Liver (tissue), 9 donors: Measurements from ENCODE around the gene RNH1. TPM values are rescaled to one million over a fixed set of nuclear protein-coding genes. Genes with fewer than 3 reads are reported as not detected.

Experiments
- DNase-seq: peaks from one replicate; pipeline ENCODE4 v3.0.0-alpha.2; 2017; ENCODE audit warnings: low spot score
- H3K27ac ChIP-seq, 2 donors: one replicate each; pipeline ENCODE4 v1.7.0; 2013; ENCODE audit warnings: inconsistent platforms in 2 of 2, low read length in 2 of 2, control low read depth in 1 of 2, low read depth in 1 of 2, mild to moderate bottlenecking in 1 of 2
- H3K27me3 ChIP-seq, 4 donors: one replicate each; pipeline versions ENCODE4 v1.6.1 to v1.7.0; 2013; ENCODE audit warnings: low read length in 3 of 4, inconsistent platforms in 1 of 4, mild to moderate bottlenecking in 1 of 4, moderate library complexity in 1 of 4; ENCODE audit not compliant: control insufficient read depth in 4 of 4, insufficient read depth in 4 of 4
- H3K36me3 ChIP-seq, 4 donors: one replicate each; pipeline versions ENCODE4 v1.6.1 to v1.7.0; 2013; ENCODE audit warnings: low read length in 3 of 4, mild to moderate bottlenecking in 3 of 4, low read depth in 1 of 4, moderate library complexity in 1 of 4; ENCODE audit not compliant: control insufficient read depth in 4 of 4, insufficient read depth in 3 of 4
- H3K4me1 ChIP-seq, 4 donors: one replicate each; pipeline versions ENCODE4 v1.6.1 to v1.7.0; 2013; ENCODE audit warnings: low read length in 3 of 4, mild to moderate bottlenecking in 3 of 4, moderate library complexity in 1 of 4; ENCODE audit not compliant: control insufficient read depth in 4 of 4, insufficient read depth in 4 of 4
- H3K4me3 ChIP-seq, 3 donors: one replicate each; pipeline versions ENCODE4 v1.6.1 to v1.7.0; 2013; ENCODE audit warnings: low read length in 3 of 3, control low read depth in 1 of 3, low read depth in 1 of 3, mild to moderate bottlenecking in 1 of 3
- H3K9ac ChIP-seq, 2 donors: one replicate each; pipeline ENCODE4 v1.7.0; 2013; ENCODE audit warnings: low read length in 2 of 2, mild to moderate bottlenecking in 2 of 2, moderate library complexity in 2 of 2, control low read depth in 1 of 2, low read depth in 1 of 2
- H3K9me3 ChIP-seq, 4 donors: one replicate each; pipeline versions ENCODE4 v1.6.1 to v1.7.0; 2013; ENCODE audit warnings: low read length in 3 of 4; ENCODE audit not compliant: control insufficient read depth in 4 of 4
- ATF3 ChIP-seq: IDR thresholded peaks from 2 replicates; pipeline ENCODE4 v1.6.1; 2016; ENCODE audit warnings: antibody characterized with exemption
- CTCF ChIP-seq: fragments of 150-350 bp; IDR thresholded peaks from 2 replicates; pipeline ENCODE4 v1.5.1; 2017; ENCODE audit warnings: improper control_type of control experiment, low read depth, low read length; ENCODE audit not compliant: missing input control
- EGR1 ChIP-seq, 2 donors: IDR thresholded peaks; 2 replicates each; pipeline ENCODE4 v1.6.1; 2016 to 2018; ENCODE audit warnings: antibody characterized with exemption in 2 of 2, low read depth in 2 of 2
- FOXA1 ChIP-seq: IDR thresholded peaks from 2 replicates; pipeline ENCODE4 v1.6.1; 2016; ENCODE audit warnings: antibody characterized with exemption
- FOXA2 ChIP-seq: IDR thresholded peaks from 2 replicates; pipeline ENCODE4 v1.6.1; 2016; ENCODE audit warnings: antibody characterized with exemption
- GABPA ChIP-seq, 2 donors: IDR thresholded peaks in 1 of 2; conservative IDR thresholded peaks in 1 of 2; 2 replicates each; pipeline ENCODE4 v1.6.1; 2016; ENCODE audit warnings: antibody characterized with exemption in 2 of 2, mild to moderate bottlenecking in 1 of 2, moderate library complexity in 1 of 2
- HNF4A ChIP-seq, 2 donors: conservative IDR thresholded peaks; 2 replicates each; pipeline ENCODE4 v1.6.1; 2016; ENCODE audit warnings: antibody characterized with exemption in 2 of 2, mild to moderate bottlenecking in 2 of 2
- HNF4G ChIP-seq: IDR thresholded peaks from 2 replicates; pipeline ENCODE4 v1.6.1; 2016; ENCODE audit warnings: antibody characterized with exemption
- JUND ChIP-seq, 2 donors: IDR thresholded peaks; 2 replicates each; pipeline ENCODE4 v1.6.1; 2016; ENCODE audit warnings: antibody characterized with exemption in 2 of 2
- MAX ChIP-seq: IDR thresholded peaks from 2 replicates; pipeline ENCODE4 v1.6.1; 2016; ENCODE audit warnings: antibody characterized with exemption
- NR2F2 ChIP-seq: IDR thresholded peaks from 2 replicates; pipeline ENCODE4 v1.6.1; 2016; ENCODE audit warnings: antibody characterized with exemption
- RAD21 ChIP-seq, 2 donors: IDR thresholded peaks; 2 replicates each; pipeline ENCODE4 v1.6.1; 2016; ENCODE audit warnings: antibody characterized with exemption in 2 of 2, mild to moderate bottlenecking in 2 of 2
- REST ChIP-seq: IDR thresholded peaks from 2 replicates; pipeline ENCODE4 v1.6.1; 2016; ENCODE audit warnings: antibody characterized with exemption, mild to moderate bottlenecking
- RXRA ChIP-seq, 2 donors: IDR thresholded peaks; 2 replicates each; pipeline ENCODE4 v1.6.1; 2017 to 2018; ENCODE audit warnings: antibody characterized with exemption in 2 of 2, mild to moderate bottlenecking in 1 of 2
- SP1 ChIP-seq: IDR thresholded peaks from 2 replicates; pipeline ENCODE4 v1.6.1; 2018; ENCODE audit warnings: antibody characterized with exemption, mild to moderate bottlenecking
- TAF1 ChIP-seq: conservative IDR thresholded peaks from 2 replicates; pipeline ENCODE4 v1.6.1; 2016; ENCODE audit warnings: antibody characterized with exemption, mild to moderate bottlenecking
- YY1 ChIP-seq: IDR thresholded peaks from 2 replicates; pipeline ENCODE4 v1.6.1; 2016; ENCODE audit warnings: antibody characterized with exemption, mild to moderate bottlenecking
- ZBTB33 ChIP-seq: IDR thresholded peaks from 2 replicates; pipeline ENCODE4 v1.6.1; 2016; ENCODE audit warnings: antibody characterized with exemption
- WGBS: extraction: QIAGEN DNeasy Blood & Tissue Kit; methylation state at CpG from one replicate; pipeline ENCODE4 v1.1.7; 2013; 5-methylcytosine and 5-hydroxymethylcytosine counted together
- polyA plus RNA-seq, 2 donors: library from polyadenylated mRNA; stranded (reverse) in 1 of 2; unstranded in 1 of 2; fragments of 200-250 nt in 1 of 2; fragments of >200 nt in 1 of 2; fragmentation: Nextera tagmentation in 1 of 2; extraction: Ambion mirVana in 1 of 2; gene quantifications; one replicate each; pipeline versions ENCODE4 v1.2.1 to v1.2.3, GENCODE V29; 2013 to 2015
- total RNA-seq, 2 donors: library from RNA; depleted of rRNA; stranded (reverse); fragments of >200 nt; gene quantifications; one replicate each; pipeline ENCODE4 v1.2.3, GENCODE V29; 2014
- donor health status: healthy.
- donor health status: healthy.
- donor health status: healthy.
- donor health status: healthy.
- donor health status: healthy.

Gene RNH1
- total and polyA plus RNA-seq, 4 donors: 68.5 to 99.1 (median 76.8) TPM

- H3K27ac ChIP-seq: no peak overlapping the region
- WGBS: 97% methylated on average over 19 of the region's 19 CpGs
- H3K36me3 ChIP-seq: peaks cover 0 to 26% (median 9%) of the 10 kb centered on the region in 4 donors
Observed at GRCh38 chr11:488579-488978, 18.5 kb downstream of the RNH1 start.

GRCh38 chr11:488062-488461, 19.0 kb downstream of the RNH1 start:
- TF ChIP-seq YY1 (no peak), RXRA (IDR thresholded peaks at IDR 0.05) (no peak), FOXA1 (no peak), NR2F2 (no peak), TAF1 (no peak), ATF3 (no peak), RAD21 (IDR thresholded peaks at IDR 0.05) (no peak), HNF4G (no peak), MAX (no peak)
- no peak overlapping the region for H3K9ac ChIP-seq
- DNase-seq: no peak
- peaks cover 0 to 24% (median 9%) of the 10 kb centered on the region in 4 donors for H3K36me3 ChIP-seq
- H3K4me1 ChIP-seq: peaks cover 0 to 2% (median 0%) of the 10 kb centered on the region in 4 donors
- no peak overlapping the region for H3K4me3 ChIP-seq
- no peaks in the 10 kb centered on the region for H3K9me3 ChIP-seq
- no peaks in the 10 kb centered on the region for H3K27me3 ChIP-seq
- H3K27ac ChIP-seq: no peak overlapping the region
- 92% methylated on average over 25 of the region's 25 CpGs for WGBS

More at GRCh38 chr11:488579-488978, 18.5 kb downstream of the RNH1 start:
- no peaks in the 10 kb centered on the region for H3K27me3 ChIP-seq
- peaks cover 0 to 2% (median 0%) of the 10 kb centered on the region in 4 donors for H3K4me1 ChIP-seq
- H3K9ac ChIP-seq: no peak overlapping the region
- TF ChIP-seq SP1 (no peak), GABPA (IDR thresholded peaks at IDR 0.05 in 1 of 2, conservative IDR thresholded peaks at IDR 0.05 in 1 of 2) (no peak), ATF3 (no peak), RAD21 (IDR thresholded peaks at IDR 0.05) (no peak), JUND (IDR thresholded peaks at IDR 0.05) (no peak), FOXA2 (no peak), HNF4A (conservative IDR thresholded peaks at IDR 0.05) (no peak), RXRA (IDR thresholded peaks at IDR 0.05) (no peak), FOXA1 (no peak), CTCF (no peak), NR2F2 (no peak)
- H3K4me3 ChIP-seq: no peak overlapping the region
- no peaks in the 10 kb centered on the region for H3K9me3 ChIP-seq
- DNase-seq: no peak

GRCh38 chr11:487571-488021, 19.4 kb downstream of the RNH1 start:
- Histone ChIP-seq H3K9ac (no peak overlapping the region), H3K9me3 (no peaks in the 10 kb centered on the region), H3K27ac (no peak overlapping the region), H3K27me3 (no peaks in the 10 kb centered on the region), H3K36me3 (peaks cover 0 to 21% (median 7%) of the 10 kb centered on the region in 4 donors), H3K4me1 (peaks cover 0 to 2% (median 0%) of the 10 kb centered on the region in 4 donors), H3K4me3 (no peak overlapping the region)
- no peak for DNase-seq
- 94% methylated on average over 22 of the region's 22 CpGs for WGBS
- no peak for TF ChIP-seq FOXA1
- no peak for TF ChIP-seq RXRA (IDR thresholded peaks at IDR 0.05)
- no peak for TF ChIP-seq NR2F2
- no peak for TF ChIP-seq HNF4A (conservative IDR thresholded peaks at IDR 0.05)
- no peak for TF ChIP-seq EGR1 (IDR thresholded peaks at IDR 0.05; ENCODE audit: low read depth in 2 of 2)
- no peak for TF ChIP-seq ATF3
- no peak for TF ChIP-seq SP1
- no peak for TF ChIP-seq HNF4G
- TF ChIP-seq ZBTB33: no peak
- TF ChIP-seq REST: no peak
